ENCODE measurements around the gene LRMDA.

LRMDA gene

DNA sequence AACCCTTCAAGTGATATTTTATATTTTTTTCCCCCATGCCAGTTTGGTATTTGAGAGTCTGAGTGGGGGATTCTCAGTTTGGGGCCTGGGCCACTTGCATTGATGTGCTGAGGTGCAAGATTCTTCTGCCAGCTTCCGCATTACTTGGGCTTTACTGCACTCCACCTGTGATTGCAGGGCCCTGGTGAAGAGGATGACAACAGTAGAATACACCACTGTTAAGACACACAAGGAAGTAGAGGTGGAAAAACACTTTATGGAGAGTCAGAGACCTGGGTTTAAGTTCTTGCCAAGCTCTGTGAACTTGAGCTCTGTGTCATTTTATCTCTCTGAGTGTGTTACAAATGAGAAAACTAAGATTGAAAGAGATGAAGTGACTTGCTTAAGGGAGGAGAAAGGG is 209.4 kb downstream of the LRMDA start:
- H3K4me3 ChIP-seq (ENCODE audit: low read length): no peak overlapping the region
- no peaks in the 10 kb centered on the region for H3K27me3 ChIP-seq (ENCODE audit: control insufficient read depth, insufficient read depth, low read length)
- H3K36me3 ChIP-seq (ENCODE audit: control insufficient read depth, insufficient read depth, low read length): no peaks in the 10 kb centered on the region
- WGBS (ENCODE audit: insufficient coverage, insufficient read length): no CpG with 5 or more reads among the region's 1 CpG
- no peaks in the 10 kb centered on the region for H3K9me3 ChIP-seq (ENCODE audit: control insufficient read depth, insufficient read depth, low read length)
- no peak overlapping the region for H3K27ac ChIP-seq (ENCODE audit: low read length)
- no peaks in the 10 kb centered on the region for H3K4me1 ChIP-seq (ENCODE audit: control insufficient read depth, insufficient read depth, low read length)
- DNase-seq (ENCODE audit: low read depth, low spot score): no peak

- Histone ChIP-seq H3K4me1 (ENCODE audit: control insufficient read depth, insufficient read depth, low read length) (no peaks in the 10 kb centered on the region), H3K9me3 (ENCODE audit: control insufficient read depth, insufficient read depth, low read length) (no peaks in the 10 kb centered on the region), H3K4me3 (ENCODE audit: low read length) (no peak overlapping the region), H3K36me3 (ENCODE audit: control insufficient read depth, insufficient read depth, low read length) (no peaks in the 10 kb centered on the region), H3K27ac (ENCODE audit: low read length) (no peak overlapping the region), H3K27me3 (ENCODE audit: control insufficient read depth, insufficient read depth, low read length) (no peaks in the 10 kb centered on the region)
- no peak for DNase-seq (ENCODE audit: low read depth, low spot score)
- WGBS (ENCODE audit: insufficient coverage, insufficient read length): no CpG with 5 or more reads among the region's 2 CpGs
Observed at GRCh38 chr10:75643405-75643804, 212.0 kb downstream of the LRMDA start.

- Histone ChIP-seq H3K27me3 (ENCODE audit: control insufficient read depth, insufficient read depth, low read length) (no peaks in the 10 kb centered on the region), H3K36me3 (ENCODE audit: control insufficient read depth, insufficient read depth, low read length) (no peaks in the 10 kb centered on the region), H3K27ac (ENCODE audit: low read length) (no peak overlapping the region), H3K4me3 (ENCODE audit: low read length) (no peak overlapping the region), H3K4me1 (ENCODE audit: control insufficient read depth, insufficient read depth, low read length) (no peaks in the 10 kb centered on the region), H3K9me3 (ENCODE audit: control insufficient read depth, insufficient read depth, low read length) (no peaks in the 10 kb centered on the region)
- WGBS (ENCODE audit: insufficient coverage, insufficient read length): no CpG with 5 or more reads among the region's 5 CpGs
- no peak for DNase-seq (ENCODE audit: low read depth, low spot score)
Observed at GRCh38 chr10:75643944-75644692, 212.7 kb downstream of the LRMDA start.

DNA sequence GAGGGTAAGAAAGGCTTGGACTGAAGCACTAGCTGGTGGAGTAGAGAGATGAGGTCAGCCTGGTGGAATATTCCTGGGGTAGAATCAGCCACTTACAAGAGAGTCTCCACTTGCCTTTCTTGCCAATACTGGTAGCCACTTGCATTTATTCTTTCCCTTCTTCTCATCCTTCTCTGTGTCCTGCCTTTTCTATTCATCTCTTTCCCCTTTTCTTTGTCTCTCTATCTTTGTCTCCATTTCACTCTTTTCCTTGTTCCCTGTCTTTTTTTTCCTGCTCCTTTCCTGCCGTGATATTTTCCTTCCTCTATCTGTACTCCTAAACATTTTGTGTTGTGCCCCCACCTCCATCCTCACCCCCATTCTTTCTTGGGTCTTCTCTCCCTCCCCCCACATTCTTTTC is 214.3 kb downstream of the LRMDA start:
- WGBS (ENCODE audit: insufficient coverage, insufficient read length): no CpG with 5 or more reads among the region's 1 CpG
- Histone ChIP-seq H3K27me3 (ENCODE audit: control insufficient read depth, insufficient read depth, low read length) (no peaks in the 10 kb centered on the region), H3K9me3 (ENCODE audit: control insufficient read depth, insufficient read depth, low read length) (no peaks in the 10 kb centered on the region), H3K36me3 (ENCODE audit: control insufficient read depth, insufficient read depth, low read length) (no peaks in the 10 kb centered on the region), H3K27ac (ENCODE audit: low read length) (no peak overlapping the region), H3K4me1 (ENCODE audit: control insufficient read depth, insufficient read depth, low read length) (no peaks in the 10 kb centered on the region), H3K4me3 (ENCODE audit: low read length) (no peak overlapping the region)
- no peak for DNase-seq (ENCODE audit: low read depth, low spot score)

DNA sequence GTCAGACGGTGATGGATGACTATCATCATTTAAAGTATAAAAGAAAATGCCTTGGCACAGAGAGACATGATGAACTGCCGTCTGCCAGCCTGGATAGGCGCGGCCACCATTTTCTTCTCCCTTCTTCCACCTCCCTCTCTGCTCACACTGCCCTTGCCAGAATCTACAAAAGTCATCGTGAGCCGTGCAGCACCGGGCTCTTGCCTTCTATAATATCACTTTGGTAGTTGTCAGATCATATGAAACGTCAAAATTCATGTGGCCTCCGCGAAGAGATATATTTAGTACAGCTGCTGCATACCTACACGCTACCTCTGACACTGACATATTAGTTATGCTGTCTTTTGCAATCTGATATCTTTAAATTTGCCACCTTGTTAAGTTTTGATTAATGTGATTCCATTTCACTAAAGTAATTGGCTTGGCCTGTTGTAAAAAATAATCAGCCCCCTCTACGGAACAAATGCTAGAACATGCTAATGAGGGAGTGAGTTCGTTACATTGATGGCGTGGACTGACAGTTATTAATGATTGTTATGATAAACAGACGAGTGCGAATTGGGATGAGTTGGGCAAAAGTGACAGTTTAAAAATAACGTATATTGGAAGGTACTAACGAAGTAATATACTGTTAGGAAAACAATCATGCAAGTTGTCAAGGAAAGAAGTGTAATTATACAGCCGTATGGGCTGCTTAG is 214.9 kb downstream of the LRMDA start:
- Histone ChIP-seq H3K27ac (ENCODE audit: low read length) (no peak overlapping the region), H3K4me1 (ENCODE audit: control insufficient read depth, insufficient read depth, low read length) (no peaks in the 10 kb centered on the region), H3K36me3 (ENCODE audit: control insufficient read depth, insufficient read depth, low read length) (no peaks in the 10 kb centered on the region), H3K4me3 (ENCODE audit: low read length) (no peak overlapping the region), H3K27me3 (ENCODE audit: control insufficient read depth, insufficient read depth, low read length) (no peaks in the 10 kb centered on the region), H3K9me3 (ENCODE audit: control insufficient read depth, insufficient read depth, low read length) (no peaks in the 10 kb centered on the region)
- WGBS (ENCODE audit: insufficient coverage, insufficient read length): 100% methylated on average over 3 of the region's 19 CpGs
- DNase-seq (ENCODE audit: low read depth, low spot score): no peak

GRCh38 chr10:75646916-75647315 is 215.5 kb downstream of the LRMDA start:
- no CpG with 5 or more reads among the region's 6 CpGs for WGBS (ENCODE audit: insufficient coverage, insufficient read length)
- no peaks in the 10 kb centered on the region for H3K27me3 ChIP-seq (ENCODE audit: control insufficient read depth, insufficient read depth, low read length)
- H3K9me3 ChIP-seq (ENCODE audit: control insufficient read depth, insufficient read depth, low read length): no peaks in the 10 kb centered on the region
- H3K27ac ChIP-seq (ENCODE audit: low read length): no peak overlapping the region
- no peak for DNase-seq (ENCODE audit: low read depth, low spot score)
- no peaks in the 10 kb centered on the region for H3K4me1 ChIP-seq (ENCODE audit: control insufficient read depth, insufficient read depth, low read length)
- H3K36me3 ChIP-seq (ENCODE audit: control insufficient read depth, insufficient read depth, low read length): no peaks in the 10 kb centered on the region
- no peak overlapping the region for H3K4me3 ChIP-seq (ENCODE audit: low read length)

DNA sequence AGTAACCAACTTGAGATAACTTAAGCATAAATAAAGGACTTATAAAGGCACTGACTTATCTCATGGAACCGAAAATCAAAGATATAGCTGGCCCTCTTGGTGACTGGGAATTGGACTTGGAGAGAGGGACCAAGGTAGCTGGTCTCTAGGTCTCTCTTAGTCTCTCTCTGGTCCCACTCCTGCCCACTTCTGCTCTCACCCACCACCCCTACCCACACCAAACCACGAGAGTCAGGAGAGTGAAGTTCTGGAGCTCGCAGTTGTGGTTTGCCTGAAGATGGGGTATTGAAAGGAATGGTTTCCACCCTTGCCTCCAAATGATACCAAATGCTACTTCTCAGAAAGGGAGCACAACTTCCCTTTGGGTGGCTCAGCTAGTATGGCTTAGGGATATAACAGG is 216.3 kb downstream of the LRMDA start:
- H3K27ac ChIP-seq (ENCODE audit: low read length): no peak overlapping the region
- H3K36me3 ChIP-seq (ENCODE audit: control insufficient read depth, insufficient read depth, low read length): no peaks in the 10 kb centered on the region
- no CpG with 5 or more reads among the region's 3 CpGs for WGBS (ENCODE audit: insufficient coverage, insufficient read length)
- H3K9me3 ChIP-seq (ENCODE audit: control insufficient read depth, insufficient read depth, low read length): no peaks in the 10 kb centered on the region
- no peaks in the 10 kb centered on the region for H3K4me1 ChIP-seq (ENCODE audit: control insufficient read depth, insufficient read depth, low read length)
- DNase-seq (ENCODE audit: low read depth, low spot score): no peak
- H3K4me3 ChIP-seq (ENCODE audit: low read length): no peak overlapping the region
- H3K27me3 ChIP-seq (ENCODE audit: control insufficient read depth, insufficient read depth, low read length): no peaks in the 10 kb centered on the region

- Histone ChIP-seq H3K27ac (ENCODE audit: low read length) (no peak overlapping the region), H3K27me3 (ENCODE audit: control insufficient read depth, insufficient read depth, low read length) (no peaks in the 10 kb centered on the region), H3K9me3 (ENCODE audit: control insufficient read depth, insufficient read depth, low read length) (no peaks in the 10 kb centered on the region), H3K4me1 (ENCODE audit: control insufficient read depth, insufficient read depth, low read length) (no peaks in the 10 kb centered on the region), H3K4me3 (ENCODE audit: low read length) (no peak overlapping the region), H3K36me3 (ENCODE audit: control insufficient read depth, insufficient read depth, low read length) (no peaks in the 10 kb centered on the region)
- no peak for DNase-seq (ENCODE audit: low read depth, low spot score)
- WGBS (ENCODE audit: insufficient coverage, insufficient read length): no CpG with 5 or more reads among the region's 3 CpGs
Observed at GRCh38 chr10:75648351-75648750, 216.9 kb downstream of the LRMDA start.

GRCh38 chr10:75648854-75649253 is 217.4 kb downstream of the LRMDA start:
- no peak overlapping the region for H3K27ac ChIP-seq (ENCODE audit: low read length)
- H3K9me3 ChIP-seq (ENCODE audit: control insufficient read depth, insufficient read depth, low read length): no peaks in the 10 kb centered on the region
- no peak overlapping the region for H3K4me3 ChIP-seq (ENCODE audit: low read length)
- no CpG with 5 or more reads among the region's 2 CpGs for WGBS (ENCODE audit: insufficient coverage, insufficient read length)
- H3K36me3 ChIP-seq (ENCODE audit: control insufficient read depth, insufficient read depth, low read length): no peaks in the 10 kb centered on the region
- H3K4me1 ChIP-seq (ENCODE audit: control insufficient read depth, insufficient read depth, low read length): no peaks in the 10 kb centered on the region
- DNase-seq (ENCODE audit: low read depth, low spot score): no peak
- no peaks in the 10 kb centered on the region for H3K27me3 ChIP-seq (ENCODE audit: control insufficient read depth, insufficient read depth, low read length)

DNA sequence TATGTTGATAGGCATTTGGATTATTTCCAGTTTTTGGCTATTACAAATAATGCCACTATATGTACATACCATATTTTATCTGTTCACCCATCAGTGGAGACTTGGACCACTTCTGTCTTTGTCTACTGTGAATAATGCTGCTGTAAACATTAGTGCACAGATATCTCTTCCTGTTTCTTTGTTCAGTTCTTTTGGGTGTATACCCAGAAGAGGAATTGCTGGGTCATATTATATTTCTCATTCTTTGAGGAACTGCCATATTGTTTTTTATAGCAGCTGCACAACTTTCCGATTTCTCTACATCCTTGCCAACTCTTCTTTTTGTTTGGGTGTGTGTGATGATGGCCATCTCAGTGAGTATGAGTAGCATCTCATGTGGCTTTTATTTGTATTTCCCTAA is 218.0 kb downstream of the LRMDA start:
- Histone ChIP-seq H3K36me3 (ENCODE audit: control insufficient read depth, insufficient read depth, low read length) (no peaks in the 10 kb centered on the region), H3K4me1 (ENCODE audit: control insufficient read depth, insufficient read depth, low read length) (no peaks in the 10 kb centered on the region), H3K27me3 (ENCODE audit: control insufficient read depth, insufficient read depth, low read length) (no peaks in the 10 kb centered on the region), H3K27ac (ENCODE audit: low read length) (no peak overlapping the region), H3K4me3 (ENCODE audit: low read length) (no peak overlapping the region), H3K9me3 (ENCODE audit: control insufficient read depth, insufficient read depth, low read length) (no peaks in the 10 kb centered on the region)
- WGBS (ENCODE audit: insufficient coverage, insufficient read length): no CpG with 5 or more reads among the region's 1 CpG
- no peak for DNase-seq (ENCODE audit: low read depth, low spot score)

GRCh38 chr10:75650648-75651047 is 219.2 kb downstream of the LRMDA start:
- Histone ChIP-seq H3K27me3 (ENCODE audit: control insufficient read depth, insufficient read depth, low read length) (no peaks in the 10 kb centered on the region), H3K4me1 (ENCODE audit: control insufficient read depth, insufficient read depth, low read length) (no peaks in the 10 kb centered on the region), H3K4me3 (ENCODE audit: low read length) (no peak overlapping the region), H3K27ac (ENCODE audit: low read length) (no peak overlapping the region), H3K36me3 (ENCODE audit: control insufficient read depth, insufficient read depth, low read length) (no peaks in the 10 kb centered on the region), H3K9me3 (ENCODE audit: control insufficient read depth, insufficient read depth, low read length) (no peaks in the 10 kb centered on the region)
- no peak for DNase-seq (ENCODE audit: low read depth, low spot score)
- no CpG with 5 or more reads among the region's 4 CpGs for WGBS (ENCODE audit: insufficient coverage, insufficient read length)

All from iPS DF 6.9 (cell line).